Liver (tissue), 9 donors: ENCODE results near the gene HLA-DRA. TPM values are rescaled to one million over a fixed set of nuclear protein-coding genes. Genes with fewer than 3 reads are reported as not detected.

Source experiments
- DNase-seq: peaks from one replicate; pipeline ENCODE4 v3.0.0-alpha.2; 2017; ENCODE audit warnings: low spot score
- H3K27ac ChIP-seq, 2 donors: one replicate each; pipeline ENCODE4 v1.7.0; 2013; ENCODE audit warnings: inconsistent platforms in 2 of 2, low read length in 2 of 2, control low read depth in 1 of 2, low read depth in 1 of 2, mild to moderate bottlenecking in 1 of 2
- H3K27me3 ChIP-seq, 4 donors: one replicate each; pipeline versions ENCODE4 v1.6.1 to v1.7.0; 2013; ENCODE audit warnings: low read length in 3 of 4, inconsistent platforms in 1 of 4, mild to moderate bottlenecking in 1 of 4, moderate library complexity in 1 of 4; ENCODE audit not compliant: control insufficient read depth in 4 of 4, insufficient read depth in 4 of 4
- H3K36me3 ChIP-seq, 4 donors: one replicate each; pipeline versions ENCODE4 v1.6.1 to v1.7.0; 2013; ENCODE audit warnings: low read length in 3 of 4, mild to moderate bottlenecking in 3 of 4, low read depth in 1 of 4, moderate library complexity in 1 of 4; ENCODE audit not compliant: control insufficient read depth in 4 of 4, insufficient read depth in 3 of 4
- H3K4me1 ChIP-seq, 4 donors: one replicate each; pipeline versions ENCODE4 v1.6.1 to v1.7.0; 2013; ENCODE audit warnings: low read length in 3 of 4, mild to moderate bottlenecking in 3 of 4, moderate library complexity in 1 of 4; ENCODE audit not compliant: control insufficient read depth in 4 of 4, insufficient read depth in 4 of 4
- H3K4me3 ChIP-seq, 3 donors: one replicate each; pipeline versions ENCODE4 v1.6.1 to v1.7.0; 2013; ENCODE audit warnings: low read length in 3 of 3, control low read depth in 1 of 3, low read depth in 1 of 3, mild to moderate bottlenecking in 1 of 3
- H3K9ac ChIP-seq, 2 donors: one replicate each; pipeline ENCODE4 v1.7.0; 2013; ENCODE audit warnings: low read length in 2 of 2, mild to moderate bottlenecking in 2 of 2, moderate library complexity in 2 of 2, control low read depth in 1 of 2, low read depth in 1 of 2
- H3K9me3 ChIP-seq, 4 donors: one replicate each; pipeline versions ENCODE4 v1.6.1 to v1.7.0; 2013; ENCODE audit warnings: low read length in 3 of 4; ENCODE audit not compliant: control insufficient read depth in 4 of 4
- EGR1 ChIP-seq, 2 donors: IDR thresholded peaks; 2 replicates each; pipeline ENCODE4 v1.6.1; 2016 to 2018; ENCODE audit warnings: antibody characterized with exemption in 2 of 2, low read depth in 2 of 2
- FOXA1 ChIP-seq: IDR thresholded peaks from 2 replicates; pipeline ENCODE4 v1.6.1; 2016; ENCODE audit warnings: antibody characterized with exemption
- FOXA2 ChIP-seq: IDR thresholded peaks from 2 replicates; pipeline ENCODE4 v1.6.1; 2016; ENCODE audit warnings: antibody characterized with exemption
- HNF4A ChIP-seq, 2 donors: conservative IDR thresholded peaks; 2 replicates each; pipeline ENCODE4 v1.6.1; 2016; ENCODE audit warnings: antibody characterized with exemption in 2 of 2, mild to moderate bottlenecking in 2 of 2
- JUND ChIP-seq, 2 donors: IDR thresholded peaks; 2 replicates each; pipeline ENCODE4 v1.6.1; 2016; ENCODE audit warnings: antibody characterized with exemption in 2 of 2
- NR2F2 ChIP-seq: IDR thresholded peaks from 2 replicates; pipeline ENCODE4 v1.6.1; 2016; ENCODE audit warnings: antibody characterized with exemption
- RAD21 ChIP-seq, 2 donors: IDR thresholded peaks; 2 replicates each; pipeline ENCODE4 v1.6.1; 2016; ENCODE audit warnings: antibody characterized with exemption in 2 of 2, mild to moderate bottlenecking in 2 of 2
- RXRA ChIP-seq, 2 donors: IDR thresholded peaks; 2 replicates each; pipeline ENCODE4 v1.6.1; 2017 to 2018; ENCODE audit warnings: antibody characterized with exemption in 2 of 2, mild to moderate bottlenecking in 1 of 2
- SP1 ChIP-seq: IDR thresholded peaks from 2 replicates; pipeline ENCODE4 v1.6.1; 2018; ENCODE audit warnings: antibody characterized with exemption, mild to moderate bottlenecking
- TAF1 ChIP-seq: conservative IDR thresholded peaks from 2 replicates; pipeline ENCODE4 v1.6.1; 2016; ENCODE audit warnings: antibody characterized with exemption, mild to moderate bottlenecking
- YY1 ChIP-seq: IDR thresholded peaks from 2 replicates; pipeline ENCODE4 v1.6.1; 2016; ENCODE audit warnings: antibody characterized with exemption, mild to moderate bottlenecking
- WGBS: extraction: QIAGEN DNeasy Blood & Tissue Kit; methylation state at CpG from one replicate; pipeline ENCODE4 v1.1.7; 2013; 5-methylcytosine and 5-hydroxymethylcytosine counted together
- polyA plus RNA-seq, 2 donors: library from polyadenylated mRNA; stranded (reverse) in 1 of 2; unstranded in 1 of 2; fragments of 200-250 nt in 1 of 2; fragments of >200 nt in 1 of 2; fragmentation: Nextera tagmentation in 1 of 2; extraction: Ambion mirVana in 1 of 2; gene quantifications; one replicate each; pipeline versions ENCODE4 v1.2.1 to v1.2.3, GENCODE V29; 2013 to 2015
- total RNA-seq, 2 donors: library from RNA; depleted of rRNA; stranded (reverse); fragments of >200 nt; gene quantifications; one replicate each; pipeline ENCODE4 v1.2.3, GENCODE V29; 2014
- TF ChIP-seq, protein P1 (sequence below): IDR thresholded peaks from 2 replicates; pipeline ENCODE4 v1.6.1; 2016; ENCODE audit warnings: antibody characterized with exemption, mild to moderate bottlenecking
- TF ChIP-seq, protein P2 (sequence below): IDR thresholded peaks from 2 replicates; pipeline ENCODE4 v1.6.1; 2016; ENCODE audit warnings: antibody characterized with exemption
- TF ChIP-seq, protein P3 (sequence below): fragments of 150-350 bp; IDR thresholded peaks from 2 replicates; pipeline ENCODE4 v1.5.1; 2017; ENCODE audit warnings: improper control_type of control experiment, low read depth, low read length; ENCODE audit not compliant: missing input control
- TF ChIP-seq, protein P4 (sequence below): IDR thresholded peaks from 2 replicates; pipeline ENCODE4 v1.6.1; 2016; ENCODE audit warnings: antibody characterized with exemption
- donor health status: healthy.
- donor health status: healthy.
- donor health status: healthy.
- donor health status: healthy.
- donor health status: healthy.

The HLA-DRA gene
- total and polyA plus RNA-seq, 4 donors = 53.4 to 145 (median 88.2) TPM

DNA sequence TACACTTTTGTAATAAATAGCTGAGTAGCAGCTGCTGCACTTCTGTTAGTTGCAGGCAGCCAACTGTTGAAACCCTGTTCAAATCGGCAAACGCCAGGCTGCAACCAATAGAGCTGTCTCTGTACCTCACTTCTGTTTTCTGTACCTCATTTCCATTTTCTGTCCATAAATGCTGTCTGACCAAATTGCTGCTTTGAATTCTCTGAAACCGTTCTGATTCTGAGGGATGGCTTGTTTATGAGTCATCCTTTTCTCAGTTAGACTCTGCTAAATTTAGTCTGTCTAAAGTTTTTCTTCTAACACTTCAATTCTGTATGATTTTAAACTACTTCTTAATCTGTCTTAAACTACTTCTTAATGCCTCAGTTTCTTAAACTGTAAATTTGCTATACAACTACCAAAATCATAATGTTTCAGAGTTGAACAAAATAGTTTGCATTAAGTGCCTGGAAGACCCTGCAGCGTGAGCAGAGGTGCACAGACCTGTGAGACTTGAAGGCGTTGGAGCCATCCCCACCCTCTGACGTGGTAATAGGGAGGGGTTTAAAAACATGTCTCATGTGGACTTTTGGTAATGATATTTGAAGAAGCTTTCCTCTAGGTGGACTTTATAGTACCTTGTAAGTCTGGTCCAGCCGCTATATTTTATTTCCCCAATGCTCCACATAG lies 42.3 kb upstream of the HLA-DRA start:
- Histone ChIP-seq H3K4me1 (no peaks in the 10 kb centered on the region), H3K4me3 (no peak overlapping the region), H3K27ac (no peak overlapping the region), H3K9me3 (no peaks in the 10 kb centered on the region), H3K36me3 (no peaks in the 10 kb centered on the region), H3K9ac (no peak overlapping the region), H3K27me3 (peaks cover 0 to 11% (median 0%) of the 10 kb centered on the region in 4 donors)
- TF ChIP-seq FOXA1 = no peak
- TF ChIP-seq, protein P1, sequence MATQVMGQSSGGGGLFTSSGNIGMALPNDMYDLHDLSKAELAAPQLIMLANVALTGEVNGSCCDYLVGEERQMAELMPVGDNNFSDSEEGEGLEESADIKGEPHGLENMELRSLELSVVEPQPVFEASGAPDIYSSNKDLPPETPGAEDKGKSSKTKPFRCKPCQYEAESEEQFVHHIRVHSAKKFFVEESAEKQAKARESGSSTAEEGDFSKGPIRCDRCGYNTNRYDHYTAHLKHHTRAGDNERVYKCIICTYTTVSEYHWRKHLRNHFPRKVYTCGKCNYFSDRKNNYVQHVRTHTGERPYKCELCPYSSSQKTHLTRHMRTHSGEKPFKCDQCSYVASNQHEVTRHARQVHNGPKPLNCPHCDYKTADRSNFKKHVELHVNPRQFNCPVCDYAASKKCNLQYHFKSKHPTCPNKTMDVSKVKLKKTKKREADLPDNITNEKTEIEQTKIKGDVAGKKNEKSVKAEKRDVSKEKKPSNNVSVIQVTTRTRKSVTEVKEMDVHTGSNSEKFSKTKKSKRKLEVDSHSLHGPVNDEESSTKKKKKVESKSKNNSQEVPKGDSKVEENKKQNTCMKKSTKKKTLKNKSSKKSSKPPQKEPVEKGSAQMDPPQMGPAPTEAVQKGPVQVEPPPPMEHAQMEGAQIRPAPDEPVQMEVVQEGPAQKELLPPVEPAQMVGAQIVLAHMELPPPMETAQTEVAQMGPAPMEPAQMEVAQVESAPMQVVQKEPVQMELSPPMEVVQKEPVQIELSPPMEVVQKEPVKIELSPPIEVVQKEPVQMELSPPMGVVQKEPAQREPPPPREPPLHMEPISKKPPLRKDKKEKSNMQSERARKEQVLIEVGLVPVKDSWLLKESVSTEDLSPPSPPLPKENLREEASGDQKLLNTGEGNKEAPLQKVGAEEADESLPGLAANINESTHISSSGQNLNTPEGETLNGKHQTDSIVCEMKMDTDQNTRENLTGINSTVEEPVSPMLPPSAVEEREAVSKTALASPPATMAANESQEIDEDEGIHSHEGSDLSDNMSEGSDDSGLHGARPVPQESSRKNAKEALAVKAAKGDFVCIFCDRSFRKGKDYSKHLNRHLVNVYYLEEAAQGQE = no peak
- TF ChIP-seq SP1 = no peak
- no peak for TF ChIP-seq HNF4A (conservative IDR thresholded peaks at IDR 0.05)
- TF ChIP-seq TAF1 = no peak
- no peak for TF ChIP-seq EGR1 (IDR thresholded peaks at IDR 0.05; ENCODE audit: low read depth in 2 of 2)
- TF ChIP-seq, protein P2, sequence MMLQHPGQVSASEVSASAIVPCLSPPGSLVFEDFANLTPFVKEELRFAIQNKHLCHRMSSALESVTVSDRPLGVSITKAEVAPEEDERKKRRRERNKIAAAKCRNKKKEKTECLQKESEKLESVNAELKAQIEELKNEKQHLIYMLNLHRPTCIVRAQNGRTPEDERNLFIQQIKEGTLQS = no peak
- TF ChIP-seq RXRA (IDR thresholded peaks at IDR 0.05) = no peak
- TF ChIP-seq, protein P3, sequence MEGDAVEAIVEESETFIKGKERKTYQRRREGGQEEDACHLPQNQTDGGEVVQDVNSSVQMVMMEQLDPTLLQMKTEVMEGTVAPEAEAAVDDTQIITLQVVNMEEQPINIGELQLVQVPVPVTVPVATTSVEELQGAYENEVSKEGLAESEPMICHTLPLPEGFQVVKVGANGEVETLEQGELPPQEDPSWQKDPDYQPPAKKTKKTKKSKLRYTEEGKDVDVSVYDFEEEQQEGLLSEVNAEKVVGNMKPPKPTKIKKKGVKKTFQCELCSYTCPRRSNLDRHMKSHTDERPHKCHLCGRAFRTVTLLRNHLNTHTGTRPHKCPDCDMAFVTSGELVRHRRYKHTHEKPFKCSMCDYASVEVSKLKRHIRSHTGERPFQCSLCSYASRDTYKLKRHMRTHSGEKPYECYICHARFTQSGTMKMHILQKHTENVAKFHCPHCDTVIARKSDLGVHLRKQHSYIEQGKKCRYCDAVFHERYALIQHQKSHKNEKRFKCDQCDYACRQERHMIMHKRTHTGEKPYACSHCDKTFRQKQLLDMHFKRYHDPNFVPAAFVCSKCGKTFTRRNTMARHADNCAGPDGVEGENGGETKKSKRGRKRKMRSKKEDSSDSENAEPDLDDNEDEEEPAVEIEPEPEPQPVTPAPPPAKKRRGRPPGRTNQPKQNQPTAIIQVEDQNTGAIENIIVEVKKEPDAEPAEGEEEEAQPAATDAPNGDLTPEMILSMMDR = no peak
- TF ChIP-seq, protein P4, sequence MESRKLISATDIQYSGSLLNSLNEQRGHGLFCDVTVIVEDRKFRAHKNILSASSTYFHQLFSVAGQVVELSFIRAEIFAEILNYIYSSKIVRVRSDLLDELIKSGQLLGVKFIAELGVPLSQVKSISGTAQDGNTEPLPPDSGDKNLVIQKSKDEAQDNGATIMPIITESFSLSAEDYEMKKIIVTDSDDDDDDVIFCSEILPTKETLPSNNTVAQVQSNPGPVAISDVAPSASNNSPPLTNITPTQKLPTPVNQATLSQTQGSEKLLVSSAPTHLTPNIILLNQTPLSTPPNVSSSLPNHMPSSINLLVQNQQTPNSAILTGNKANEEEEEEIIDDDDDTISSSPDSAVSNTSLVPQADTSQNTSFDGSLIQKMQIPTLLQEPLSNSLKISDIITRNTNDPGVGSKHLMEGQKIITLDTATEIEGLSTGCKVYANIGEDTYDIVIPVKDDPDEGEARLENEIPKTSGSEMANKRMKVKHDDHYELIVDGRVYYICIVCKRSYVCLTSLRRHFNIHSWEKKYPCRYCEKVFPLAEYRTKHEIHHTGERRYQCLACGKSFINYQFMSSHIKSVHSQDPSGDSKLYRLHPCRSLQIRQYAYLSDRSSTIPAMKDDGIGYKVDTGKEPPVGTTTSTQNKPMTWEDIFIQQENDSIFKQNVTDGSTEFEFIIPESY = no peak
- TF ChIP-seq RAD21 (IDR thresholded peaks at IDR 0.05) = no peak
- TF ChIP-seq FOXA2 = no peak
- no peak for TF ChIP-seq JUND (IDR thresholded peaks at IDR 0.05)
- TF ChIP-seq YY1 = no peak
- TF ChIP-seq NR2F2 = no peak
- 69% methylated on average over 7 of the region's 7 CpGs for WGBS
- DNase-seq = no peak
